Measurements from ENCODE around the gene KCND2.
"Not testable (repeated sequence)": the region's sequence is repeated elsewhere in the genome, so short reads cannot be mapped to it uniquely, and the experiment has no call there.

Gene KCND2

DNA sequence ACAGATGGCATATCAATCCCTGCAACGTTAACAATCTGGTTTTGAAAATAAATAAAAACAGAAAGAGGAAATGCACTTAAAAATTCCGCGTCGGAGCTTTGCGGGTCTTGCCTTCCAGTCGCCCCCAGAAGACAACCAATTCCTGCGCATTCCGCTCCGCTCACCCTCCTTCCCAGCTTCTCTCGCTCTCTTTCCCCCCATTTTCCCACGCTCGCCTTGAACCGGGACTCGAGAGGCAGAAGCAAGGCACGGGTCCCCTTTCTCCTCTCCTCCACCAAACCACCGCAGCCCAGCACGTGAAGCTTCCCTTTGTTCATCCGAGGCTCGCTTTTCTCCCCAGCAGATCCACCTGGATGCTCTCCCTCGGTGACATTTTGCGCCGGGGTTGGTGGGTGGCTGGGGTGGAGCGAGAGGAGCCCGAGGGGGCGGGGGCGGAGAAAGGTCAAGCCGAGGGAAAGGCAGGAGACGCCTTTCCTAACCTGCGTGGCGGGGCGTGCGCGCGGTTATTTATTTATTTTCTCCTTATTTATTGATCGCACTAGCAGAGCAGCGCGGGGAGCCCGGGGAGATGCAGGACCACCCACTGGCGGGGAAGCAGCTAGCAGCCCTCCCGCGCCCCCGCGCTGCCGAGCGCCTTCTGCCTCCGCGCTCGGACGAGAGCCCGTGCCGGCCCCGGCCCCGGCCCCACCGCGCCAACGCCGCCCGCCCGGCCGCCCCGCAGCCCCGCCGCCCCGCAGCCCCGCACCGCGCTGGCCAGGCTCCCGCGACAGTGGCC, at the start of gene KCND2:
Gene KCND2 (plus strand): TSS at position 475 of the 775 bp plus-strand sequence.
- DNase-seq, result peak in 5 of 14 donors; percentile 8 to 77 (median 35)

DNA sequence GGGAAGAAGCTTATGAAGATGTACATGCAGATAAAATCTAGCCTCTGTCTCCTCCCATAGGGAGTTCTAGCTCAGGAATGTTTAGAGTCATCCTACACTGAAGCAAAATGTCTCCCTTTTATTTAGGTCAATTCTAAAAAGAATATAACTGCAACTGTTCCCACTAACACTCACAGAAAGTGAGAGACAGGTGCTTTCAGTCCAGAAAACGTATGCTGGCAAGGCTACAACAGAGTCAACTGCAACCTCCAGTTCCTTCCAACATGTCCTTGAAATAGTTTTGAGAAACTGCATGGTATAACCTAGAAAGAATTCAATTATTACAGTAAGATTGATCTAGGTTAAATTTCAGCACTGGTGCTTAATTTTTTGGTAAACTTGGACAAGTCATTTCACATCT, 46.8 kb upstream of the KCND2 start:
- DNase-seq, result no peak

DNA sequence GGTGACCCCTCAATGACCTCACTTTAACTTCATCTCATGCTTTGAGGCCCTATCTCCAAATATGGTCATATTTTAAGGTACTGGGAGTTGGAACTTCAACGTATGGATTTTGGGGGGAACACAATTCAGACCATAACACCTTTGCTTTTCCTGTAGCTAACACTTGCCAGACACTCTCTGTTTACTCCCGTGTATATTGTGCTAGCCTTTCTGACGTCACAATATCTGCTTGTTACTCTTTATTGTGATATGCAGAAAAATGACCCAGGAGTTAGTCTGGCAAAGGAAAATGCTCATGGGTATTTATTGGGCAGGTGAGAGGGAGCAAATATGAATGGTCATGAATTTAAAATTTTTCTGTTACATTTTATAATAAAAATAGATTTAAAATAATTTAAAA, 45.7 kb upstream of the KCND2 start:
- no peak for DNase-seq

DNA sequence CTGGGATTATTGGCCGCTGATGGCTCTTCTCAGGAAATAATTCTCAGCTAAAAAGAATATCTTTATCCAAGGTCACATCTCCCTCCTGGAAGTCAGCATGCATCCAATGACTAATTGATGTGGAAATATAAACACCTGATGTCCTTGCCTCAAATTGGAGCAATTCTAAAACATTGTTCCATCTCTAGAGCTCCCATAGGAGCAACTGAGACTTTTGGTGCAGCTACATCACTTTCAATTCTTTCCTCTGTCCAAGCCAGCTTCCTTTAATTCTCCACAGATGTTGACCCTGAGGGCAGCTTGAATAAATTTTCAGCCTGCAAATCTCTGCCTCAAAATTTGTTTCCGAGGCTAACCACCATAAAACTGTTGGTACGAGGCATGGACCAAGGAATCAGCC, 43.9 kb upstream of the KCND2 start:
- no peak for DNase-seq

DNA sequence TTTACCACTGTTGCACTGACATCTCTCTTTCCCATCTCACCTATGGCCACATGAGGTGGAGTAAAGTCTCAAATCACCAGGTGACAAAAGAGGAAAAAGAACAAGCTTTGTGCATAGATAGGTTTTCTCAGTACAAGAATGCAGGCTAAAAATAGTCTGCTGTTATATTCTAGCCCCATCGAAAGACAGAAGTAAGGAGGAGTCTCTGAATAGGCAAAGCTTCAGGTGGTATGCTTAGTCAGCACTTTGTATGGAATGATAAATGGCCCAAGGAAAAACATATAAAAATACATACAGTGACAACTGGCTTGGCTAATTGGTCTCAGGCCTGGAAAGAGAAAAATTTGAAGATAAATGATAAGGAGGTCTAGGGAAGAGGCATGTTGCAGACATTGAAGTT, 39.6 kb upstream of the KCND2 start:
- DNase-seq, result no peak

DNA sequence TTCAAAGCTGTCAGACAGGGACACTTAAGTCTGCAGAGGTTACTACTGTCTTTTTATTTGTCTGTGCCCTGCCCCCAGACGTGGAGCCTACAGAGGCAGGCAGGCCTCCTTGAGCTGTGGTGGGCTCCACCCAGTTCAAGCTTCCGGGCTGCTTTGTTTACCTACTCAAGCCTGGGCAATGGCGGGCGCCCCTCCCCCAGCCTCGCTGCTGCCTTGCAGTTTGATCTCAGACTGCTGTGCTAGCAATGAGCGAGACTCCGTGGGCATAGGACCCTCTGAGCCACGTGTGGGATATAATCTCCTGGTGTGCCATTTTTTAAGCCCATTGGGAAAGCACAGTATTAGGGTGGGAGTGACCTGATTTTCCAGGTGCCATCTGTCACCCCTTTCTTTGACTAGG, 32.6 kb upstream of the KCND2 start:
- not testable (repeated sequence) for DNase-seq

DNA sequence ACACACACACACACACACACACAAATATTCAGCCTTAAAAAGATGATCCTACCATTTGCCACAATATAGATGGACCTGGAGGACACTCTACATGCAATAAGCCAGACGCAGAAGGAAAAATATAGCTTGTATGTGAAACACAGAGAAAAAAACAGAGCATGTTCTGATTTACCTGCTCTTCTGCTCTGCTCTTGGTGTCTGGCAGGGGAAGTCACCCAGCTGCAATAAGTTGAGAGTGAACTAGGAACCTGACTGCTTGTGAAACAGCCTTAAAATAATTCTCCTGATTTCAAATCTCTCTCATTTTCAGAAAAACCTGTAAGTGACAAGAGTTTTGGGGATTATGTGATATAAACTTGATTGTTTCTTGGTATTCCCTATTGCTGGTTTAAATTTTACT, 31.0 kb upstream of the KCND2 start:
- DNase-seq, result no peak

DNA sequence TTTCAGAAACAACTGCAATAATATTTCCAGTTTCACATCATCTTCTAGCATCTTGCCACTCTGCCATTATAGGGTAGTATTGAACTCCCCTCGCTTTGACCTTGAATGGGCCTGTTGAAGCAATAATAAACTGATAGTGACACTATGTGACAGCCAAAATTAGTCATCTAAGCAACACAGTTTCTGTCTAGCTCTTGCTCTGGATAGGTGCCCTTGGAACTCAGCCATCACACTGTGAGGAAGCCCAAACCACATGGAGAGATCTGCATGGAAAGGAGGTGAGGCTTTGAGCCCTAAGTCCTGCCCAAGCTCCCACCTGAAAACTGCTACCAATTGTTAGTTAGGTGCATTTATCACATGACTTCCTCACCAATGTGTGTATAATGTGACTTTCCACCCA, 18.1 kb upstream of the KCND2 start:
- DNase-seq, result peak in 1 of 14 donors; percentile 26

DNA sequence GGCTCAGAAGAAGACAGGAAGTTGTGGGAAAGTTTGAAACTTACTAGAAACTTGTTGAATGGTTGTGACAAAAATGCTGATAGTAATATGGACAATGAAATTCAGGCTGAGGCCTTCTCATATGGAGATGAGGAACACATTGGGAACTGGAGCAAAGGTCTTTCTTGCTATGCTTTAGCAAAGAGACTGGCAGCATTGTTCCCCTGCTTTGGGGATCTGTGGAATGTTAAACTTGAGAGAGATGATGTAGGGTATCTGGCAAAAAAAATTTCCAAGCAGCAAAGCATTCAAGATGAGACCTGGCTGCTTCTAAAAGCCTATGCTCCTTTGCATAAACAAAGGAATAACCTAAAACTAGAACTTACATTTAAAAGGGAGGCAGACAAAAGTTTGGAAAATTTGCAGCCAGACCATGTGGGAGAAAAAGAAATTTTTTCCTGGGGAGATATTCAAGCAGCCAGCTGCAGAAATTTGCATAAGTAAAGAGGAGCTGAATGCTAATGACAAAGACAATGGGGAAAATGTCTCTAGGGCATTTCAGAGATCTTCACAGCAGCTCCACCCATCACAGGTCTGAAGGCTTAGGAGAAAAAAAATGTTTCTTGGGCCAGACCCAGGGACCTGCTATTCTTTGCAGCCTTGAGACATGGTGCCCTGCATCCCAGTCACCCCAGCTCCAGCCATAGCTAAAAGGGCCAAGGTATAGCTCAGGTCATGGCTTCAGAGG, 16.5 kb upstream of the KCND2 start:
- no peak for DNase-seq

DNA sequence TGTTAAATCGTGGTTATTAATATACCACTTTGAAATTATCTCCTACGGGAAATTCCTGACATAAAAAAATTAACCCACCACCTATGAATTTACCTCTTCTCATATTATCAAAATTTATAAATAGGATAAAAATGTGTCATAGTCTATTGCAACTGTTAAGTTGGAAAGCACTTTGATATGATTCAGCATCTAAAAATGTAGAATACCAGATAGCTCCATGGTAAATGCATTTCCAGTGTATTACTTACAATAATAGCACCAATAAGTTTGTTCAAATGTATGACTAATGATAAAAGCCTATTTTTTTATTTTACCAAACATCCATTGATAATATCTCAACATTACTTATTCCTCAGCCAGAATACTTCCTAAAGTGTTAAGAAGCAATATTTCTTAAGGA, 13.6 kb upstream of the KCND2 start:
- DNase-seq, result no peak

DNA sequence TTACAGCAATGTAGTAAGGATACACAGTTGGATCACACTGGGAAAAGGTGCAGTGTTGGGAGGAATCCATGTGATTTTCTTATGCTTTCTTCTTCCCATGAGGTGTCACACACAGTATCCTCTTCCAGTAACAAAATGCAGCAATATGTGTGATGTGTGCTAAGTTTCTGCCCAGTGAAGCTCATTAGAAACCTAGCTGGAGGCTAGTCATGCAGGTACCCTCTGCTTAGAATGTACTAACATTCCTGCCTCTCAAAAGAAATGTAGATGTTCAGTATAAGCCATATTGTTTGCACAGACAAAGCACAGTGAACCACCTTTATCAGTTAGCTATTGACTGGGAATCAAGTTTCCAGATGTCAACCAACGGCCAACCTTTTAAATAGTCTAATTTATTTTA, 12.9 kb upstream of the KCND2 start:
- DNase-seq, result no peak

DNA sequence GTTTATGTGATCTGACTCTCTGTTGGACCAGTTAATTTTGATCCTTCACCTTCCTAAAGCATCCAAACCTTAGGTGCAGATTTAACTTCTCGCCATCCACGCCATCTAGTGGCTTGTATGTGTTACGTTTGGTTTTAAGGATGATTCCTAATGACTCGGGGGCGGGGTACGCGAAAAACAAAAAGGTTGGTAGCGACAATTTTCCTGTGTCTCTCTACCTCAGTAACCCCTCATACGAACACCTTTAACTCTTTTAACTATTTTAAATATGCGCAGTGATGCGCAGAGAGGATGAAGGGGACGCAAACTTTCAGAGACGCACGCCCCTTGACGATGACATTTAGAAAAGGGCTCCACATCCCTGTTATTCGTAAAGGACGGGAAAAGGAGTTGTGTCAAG, 714 bp upstream of the KCND2 start:
- peak in 2 of 14 donors; percentile 14 to 85 for DNase-seq

DNA sequence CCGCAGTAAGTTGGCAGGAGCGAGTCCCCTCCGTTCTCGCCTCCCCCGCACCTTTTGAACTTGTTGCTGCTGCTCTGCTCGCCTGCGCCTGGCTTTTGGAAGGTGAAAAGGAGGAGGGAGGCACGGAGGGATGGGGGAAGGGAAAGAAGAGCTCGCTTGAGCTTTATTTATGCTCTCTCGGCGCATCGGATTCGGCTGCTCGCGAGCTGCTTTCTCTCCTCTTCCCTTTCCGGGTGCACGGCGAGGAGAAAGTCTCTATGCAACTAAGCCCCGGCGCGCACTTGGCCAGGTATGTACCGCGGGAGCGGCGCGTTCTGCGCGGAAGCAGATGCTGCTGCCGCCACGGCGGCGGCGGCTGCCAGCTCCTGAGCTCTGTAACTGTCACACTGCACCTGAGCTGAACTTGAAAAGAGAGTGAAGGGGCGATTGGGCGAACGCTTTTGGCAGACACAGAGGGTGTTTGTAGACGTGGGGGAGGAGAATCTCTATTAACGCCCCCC, 551 bp downstream of the KCND2 start:
- DNase-seq, result peak in 5 of 14 donors; percentile 10 to 85 (median 35)

DNA sequence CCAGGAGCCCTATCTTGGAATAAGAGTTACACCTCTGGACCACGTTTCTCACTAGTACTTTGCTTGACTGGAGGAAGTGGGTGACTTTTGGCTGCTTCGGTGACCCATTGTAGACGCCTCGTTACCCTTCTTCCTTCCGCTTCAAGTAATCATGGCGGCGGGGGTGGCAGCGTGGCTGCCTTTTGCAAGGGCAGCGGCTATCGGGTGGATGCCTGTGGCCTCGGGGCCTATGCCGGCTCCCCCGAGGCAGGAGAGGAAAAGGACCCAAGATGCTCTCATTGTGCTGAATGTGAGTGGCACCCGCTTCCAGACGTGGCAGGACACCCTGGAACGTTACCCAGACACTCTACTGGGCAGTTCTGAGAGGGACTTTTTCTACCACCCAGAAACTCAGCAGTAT, 1.5 kb downstream of the KCND2 start:
- peak in 1 of 14 donors; percentile 6 for DNase-seq

DNA sequence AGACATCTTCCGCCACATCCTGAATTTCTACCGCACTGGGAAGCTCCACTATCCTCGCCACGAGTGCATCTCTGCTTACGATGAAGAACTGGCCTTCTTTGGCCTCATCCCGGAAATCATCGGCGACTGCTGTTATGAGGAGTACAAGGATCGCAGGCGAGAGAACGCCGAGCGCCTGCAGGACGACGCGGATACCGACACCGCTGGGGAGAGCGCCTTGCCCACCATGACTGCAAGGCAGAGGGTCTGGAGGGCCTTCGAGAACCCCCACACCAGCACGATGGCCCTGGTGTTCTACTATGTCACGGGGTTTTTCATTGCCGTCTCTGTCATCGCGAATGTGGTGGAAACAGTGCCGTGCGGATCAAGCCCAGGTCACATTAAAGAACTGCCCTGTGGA, 1.9 kb downstream of the KCND2 start:
- no peak for DNase-seq

DNA sequence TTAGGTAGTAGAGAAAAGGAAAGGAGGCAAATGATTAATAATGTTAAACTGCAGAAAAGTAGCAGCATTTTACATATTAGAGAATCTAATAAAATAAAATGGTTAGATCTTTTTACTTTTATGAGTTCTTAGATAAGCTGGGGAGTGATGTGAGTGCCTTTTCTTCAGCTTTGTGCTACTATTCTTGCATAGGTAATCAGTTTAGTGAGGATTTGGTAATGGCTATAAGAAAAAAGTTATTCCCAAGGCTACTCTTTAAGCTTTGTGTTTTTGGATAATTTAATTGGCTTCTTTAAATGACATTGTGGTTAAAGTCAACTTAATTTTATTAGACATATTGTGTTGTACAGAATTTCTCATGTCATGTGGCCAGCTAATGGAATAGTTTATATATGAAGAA, 3.7 kb downstream of the KCND2 start:
- peak in 1 of 14 donors; percentile 39 for DNase-seq

DNA sequence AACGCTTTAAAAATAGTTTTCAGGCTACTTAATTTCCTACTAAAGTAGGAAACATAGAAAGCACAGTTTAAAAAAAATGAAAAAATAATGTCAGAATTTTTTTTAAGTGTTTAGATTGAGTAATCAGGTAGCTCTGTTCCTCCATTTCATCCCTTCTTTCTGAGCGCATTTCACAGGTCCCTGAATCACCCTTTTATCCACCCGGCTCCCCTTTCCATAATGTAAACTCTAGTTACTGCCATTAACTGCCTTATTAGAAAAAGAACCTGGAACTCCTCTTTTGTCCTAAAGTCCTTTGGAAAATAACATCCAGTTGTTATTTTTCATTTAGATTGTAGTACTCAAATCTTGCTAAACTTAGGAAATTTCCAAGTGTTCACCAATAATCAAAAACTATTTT, 5.8 kb downstream of the KCND2 start:
- peak in 1 of 14 donors; percentile 48 for DNase-seq

DNA sequence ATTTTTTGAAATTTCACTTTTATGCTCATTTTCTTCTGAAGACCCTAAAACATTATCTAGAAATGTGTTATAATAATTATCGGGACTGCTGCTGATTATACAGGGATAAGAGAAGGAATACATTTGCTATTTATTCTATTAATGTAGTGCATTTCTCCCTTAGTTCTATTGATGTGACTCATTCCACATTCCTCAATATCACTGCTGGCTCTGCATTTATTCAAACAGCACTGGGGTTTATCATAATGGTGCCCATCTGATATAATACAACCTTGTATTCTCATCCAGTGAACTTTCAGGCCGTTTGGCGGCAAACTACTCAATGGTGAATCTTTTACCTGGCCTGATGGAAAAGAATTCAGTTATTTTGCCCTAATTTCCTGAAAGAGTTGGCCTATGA, 7.8 kb downstream of the KCND2 start:
- no peak for DNase-seq

DNA sequence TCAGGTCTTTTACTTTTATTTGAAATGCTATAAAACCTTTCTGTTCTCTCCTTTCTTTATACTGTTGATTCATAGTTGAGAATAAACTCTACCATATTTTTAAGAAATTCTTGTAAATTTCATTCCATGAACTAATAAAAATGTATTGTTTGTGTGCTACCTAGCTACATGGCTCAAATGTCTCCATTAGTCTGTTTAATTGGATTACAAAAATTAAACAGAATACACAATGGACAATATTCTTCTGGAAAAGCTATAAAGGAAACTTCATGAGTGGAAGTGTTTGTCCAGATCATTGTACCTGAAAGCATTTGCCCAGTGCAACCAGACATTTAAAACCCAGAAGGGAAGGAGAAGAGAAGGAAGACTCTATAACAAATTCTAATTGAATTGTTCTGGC, 20.1 kb downstream of the KCND2 start:
- no peak for DNase-seq

DNA sequence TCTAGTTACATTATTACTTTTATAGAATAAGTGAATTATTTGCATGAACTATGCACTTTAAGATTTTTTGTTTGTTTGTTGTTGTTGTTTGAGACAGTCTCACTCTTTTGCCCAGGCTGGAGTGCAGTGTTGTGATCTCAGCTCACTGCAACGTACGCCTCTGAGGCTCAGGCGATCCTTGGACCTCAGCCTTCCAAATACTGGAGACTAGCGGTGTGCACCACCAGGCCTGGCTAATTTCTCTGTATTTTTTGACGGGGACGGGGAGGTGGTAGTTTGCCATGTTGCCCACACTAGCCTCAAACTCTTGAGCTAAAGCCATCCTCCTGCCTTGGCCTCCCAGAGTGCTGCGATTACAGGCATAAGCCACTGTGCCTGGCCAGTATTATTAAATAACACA, 29.2 kb downstream of the KCND2 start:
- DNase-seq, result no peak

DNA sequence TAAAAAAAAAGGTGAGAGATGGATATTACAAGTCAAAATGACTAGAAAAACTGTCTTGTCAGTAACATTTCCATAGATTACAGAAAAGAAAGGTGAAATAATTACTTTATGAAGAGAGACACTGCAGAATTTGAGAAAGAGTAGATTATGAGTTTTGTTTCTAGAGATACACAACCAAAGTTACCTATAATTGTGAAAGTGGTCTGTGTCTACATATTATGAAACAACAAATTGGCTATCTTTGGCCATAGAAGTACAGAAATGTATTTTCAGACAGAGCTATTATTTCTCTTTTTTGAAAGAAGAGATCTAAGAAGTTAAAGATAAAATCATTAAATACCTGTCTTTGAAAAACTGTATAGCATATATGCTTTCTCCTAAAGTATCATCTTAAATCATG, 30.1 kb downstream of the KCND2 start:
- DNase-seq, result no peak

DNA sequence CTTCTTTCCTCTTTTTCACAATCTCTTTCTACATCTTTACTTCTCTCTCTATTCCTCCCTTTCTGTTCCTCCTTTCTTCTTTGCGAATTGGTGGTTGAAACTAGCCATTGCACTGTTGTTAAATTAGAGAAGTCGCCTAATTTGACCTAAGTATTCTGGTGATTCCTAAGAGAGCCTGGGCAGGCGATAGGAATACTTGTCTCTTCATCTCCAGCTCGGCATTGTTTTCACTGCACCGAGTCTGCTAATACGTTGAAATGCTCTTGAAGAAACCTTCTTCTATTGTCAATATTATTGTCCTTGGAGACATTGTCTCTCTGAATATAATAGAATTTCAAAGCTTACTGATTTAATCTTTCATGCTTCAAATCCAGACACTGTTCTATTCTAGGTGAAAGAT, 31.7 kb downstream of the KCND2 start:
- DNase-seq, result no peak

DNA sequence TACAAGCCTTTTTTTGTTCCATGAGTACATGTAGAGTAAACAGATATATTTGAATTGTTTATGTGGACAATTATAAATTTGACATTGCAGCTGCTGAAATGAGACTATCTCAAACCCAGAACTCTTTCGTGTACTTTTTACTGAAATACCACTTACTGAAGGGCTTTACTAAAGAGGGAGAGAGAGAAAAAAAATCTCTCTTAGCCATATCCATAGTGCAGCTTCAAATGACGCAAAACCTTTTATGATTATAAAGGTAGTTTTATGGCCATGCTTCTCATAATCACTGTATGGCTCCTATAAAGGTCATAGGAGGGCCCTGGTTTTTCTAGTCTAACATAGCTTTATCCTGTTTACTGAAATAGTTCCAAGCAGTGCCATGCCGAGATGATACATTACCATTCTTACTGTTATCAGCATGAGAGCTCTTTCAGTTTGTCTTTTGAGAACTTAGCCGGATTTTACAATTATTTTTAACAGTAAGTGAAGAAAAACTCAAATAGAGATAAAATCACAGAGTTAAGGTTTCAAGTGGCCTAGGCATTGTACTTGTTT, 35.1 kb downstream of the KCND2 start:
- no peak for DNase-seq

Measured in C1 segment of cervical spinal cord (tissue), 14 donors.